ENCODE results near the gene RYR1.

DNA sequence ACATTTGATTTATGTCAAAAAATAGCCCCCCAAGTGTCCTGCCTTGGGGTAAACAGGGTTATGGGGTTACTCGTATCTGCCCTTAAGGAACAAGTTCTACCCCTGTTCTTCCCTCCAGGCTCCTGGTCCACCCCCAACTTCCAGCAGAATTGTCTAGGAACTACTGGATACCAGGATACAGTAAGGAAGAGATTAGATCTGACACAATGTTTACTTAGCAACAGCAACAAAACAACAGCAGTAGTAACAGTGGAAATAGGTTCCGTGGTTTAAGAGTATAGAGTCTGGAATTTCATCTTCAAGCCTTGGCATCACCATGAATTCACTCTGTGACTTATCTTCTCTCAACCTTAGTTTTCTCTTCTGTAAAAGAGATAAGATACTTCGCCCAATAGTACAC lies 32.3 kb upstream of the RYR1 start:
- TF ChIP-seq CTCF (IDR thresholded peaks at IDR 0.05; ENCODE audit: control extremely low read depth in 1 of 3, insufficient read depth in 1 of 3, low read depth in 1 of 3, low read length in 3 of 3) (no peak), POLR2A (IDR thresholded peaks at IDR 0.05; ENCODE audit: control extremely low read depth in 1 of 2, low read depth in 2 of 2, low read length in 2 of 2) (no peak), HDAC6 (IDR thresholded peaks at IDR 0.05; ENCODE audit: low read depth, low read length) (no peak), TEAD4 (IDR thresholded peaks at IDR 0.05; ENCODE audit: low read depth, low read length) (no peak), EZH2 (IDR thresholded peaks at IDR 0.05; ENCODE audit: low read depth, low read length, severe bottlenecking) (no peak)
